ENCODE results near the gene ATOSB.
"Not testable (repeated sequence)": the region's sequence is repeated elsewhere in the genome, so short reads cannot be mapped to it uniquely, and the experiment has no call there.

ATOSB gene

DNA sequence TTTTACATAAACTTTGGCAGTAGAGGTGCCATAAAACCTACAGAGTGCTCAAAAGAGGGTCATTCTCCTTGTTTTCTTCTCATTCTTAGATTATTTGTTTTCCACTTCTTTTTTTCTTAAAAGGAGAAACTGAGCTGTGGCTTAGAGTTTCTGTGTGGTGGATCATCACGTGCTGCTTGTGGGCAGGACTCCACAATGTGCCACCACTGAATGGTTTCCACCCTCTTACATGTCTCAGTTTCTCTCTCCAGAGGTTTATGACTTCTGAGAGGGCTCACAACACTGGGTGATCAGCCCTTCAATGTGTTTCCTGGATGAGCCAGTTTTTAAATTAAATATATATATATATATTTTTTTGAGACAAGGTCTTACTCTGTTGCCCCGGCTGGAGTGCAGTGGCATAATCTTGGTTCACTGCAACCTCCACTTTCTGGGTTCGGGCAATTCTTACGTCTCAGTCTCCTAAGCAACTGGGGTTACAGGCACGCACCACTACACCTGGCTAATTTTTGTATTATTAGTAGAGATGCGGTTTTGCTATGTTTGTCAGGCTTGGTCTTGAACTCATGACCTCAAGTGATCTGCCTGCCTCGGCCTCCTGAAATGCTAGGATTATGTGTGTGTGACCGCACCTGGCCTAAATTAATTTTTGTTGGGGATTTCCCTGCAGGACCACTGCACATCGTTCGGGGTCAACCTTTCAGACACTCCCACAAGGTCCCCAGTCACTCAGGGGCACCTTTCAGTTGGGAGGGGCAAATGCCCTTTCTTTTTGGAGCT is 43.0 kb upstream of the ATOSB start:
- Histone ChIP-seq H3K4me1 (peaks cover 4% of the 10 kb centered on the region; the same call in 1 of the 2 replicates), H3K4me3 (ENCODE audit: low read depth, low read length) (no peak overlapping the region), H3K9me3 (no peaks in the 10 kb centered on the region), H3K36me3 (no peaks in the 10 kb centered on the region), H3K27me3 (0 out of 2 replicates have a peak, but pooled peaks cover under 1% of the 10 kb centered on the region)
- no peak for TF ChIP-seq CTCF (IDR thresholded peaks at IDR 0.05; ENCODE audit: low read depth, low read length)
- no peak for DNase-seq

- not testable (repeated sequence) for DNase-seq; H3K4me1 ChIP-seq; H3K9me3 ChIP-seq; H3K36me3 ChIP-seq; H3K4me3 ChIP-seq (ENCODE audit: low read depth, low read length); H3K27me3 ChIP-seq
These were observed 42.2 kb upstream of the ATOSB start for GRCh38 chr9:35157836-35158235.

DNA sequence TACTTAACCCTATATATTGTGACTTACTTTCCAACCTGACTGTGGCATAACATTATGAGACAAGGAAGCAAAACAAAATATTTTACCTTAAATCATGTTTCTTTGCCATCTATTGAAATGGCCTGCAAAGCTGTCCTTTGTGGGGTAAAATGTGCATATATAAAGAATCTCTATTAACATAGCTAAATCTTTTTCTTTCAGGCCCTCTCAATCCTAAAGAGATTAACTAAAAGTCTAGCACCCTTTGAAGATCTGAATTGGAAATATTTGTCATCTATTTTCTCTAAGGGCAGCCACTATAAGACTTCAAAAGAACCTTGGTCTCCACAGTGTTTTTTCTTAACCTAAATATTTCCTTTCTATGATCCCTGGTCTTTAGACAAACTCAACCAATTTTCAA is 41.1 kb upstream of the ATOSB start:
- no peak for DNase-seq
- no peak for TF ChIP-seq CTCF (IDR thresholded peaks at IDR 0.05; ENCODE audit: low read depth, low read length)
- Histone ChIP-seq H3K36me3 (no peaks in the 10 kb centered on the region), H3K4me3 (ENCODE audit: low read depth, low read length) (no peak overlapping the region), H3K4me1 (peaks cover 4% of the 10 kb centered on the region; the same call in 1 of the 2 replicates), H3K9me3 (no peaks in the 10 kb centered on the region), H3K27me3 (0 out of 2 replicates have a peak, but pooled peaks cover 2% of the 10 kb centered on the region)

DNA sequence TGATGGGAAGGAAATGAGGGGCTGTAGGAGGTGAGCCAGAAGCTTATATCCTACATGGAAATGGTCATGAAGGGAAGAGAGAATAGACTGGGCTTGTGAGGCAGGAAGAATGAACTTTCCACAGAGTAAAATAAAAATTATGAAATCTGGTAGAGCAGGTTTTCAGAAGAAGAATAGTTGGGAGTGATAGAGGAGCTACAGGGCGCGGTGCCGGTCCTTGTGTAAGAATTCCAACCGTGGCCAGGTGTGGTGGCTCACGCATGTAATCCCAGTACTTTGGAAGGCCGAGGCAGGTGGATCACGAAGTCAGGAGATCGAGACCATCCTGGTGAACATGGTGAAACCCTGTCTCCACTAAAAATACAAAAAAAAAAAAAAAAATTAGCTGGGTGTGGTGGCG is 37.3 kb upstream of the ATOSB start:
- H3K9me3 ChIP-seq = no peaks in the 10 kb centered on the region
- H3K36me3 ChIP-seq = no peaks in the 10 kb centered on the region
- no peaks in the 10 kb centered on the region for H3K4me1 ChIP-seq
- TF ChIP-seq CTCF (IDR thresholded peaks at IDR 0.05; ENCODE audit: low read depth, low read length) = no peak
- H3K4me3 ChIP-seq (ENCODE audit: low read depth, low read length) = no peak overlapping the region
- no peak for DNase-seq
- H3K27me3 ChIP-seq = 0 out of 2 replicates have a peak, but pooled peaks cover 2% of the 10 kb centered on the region

DNA sequence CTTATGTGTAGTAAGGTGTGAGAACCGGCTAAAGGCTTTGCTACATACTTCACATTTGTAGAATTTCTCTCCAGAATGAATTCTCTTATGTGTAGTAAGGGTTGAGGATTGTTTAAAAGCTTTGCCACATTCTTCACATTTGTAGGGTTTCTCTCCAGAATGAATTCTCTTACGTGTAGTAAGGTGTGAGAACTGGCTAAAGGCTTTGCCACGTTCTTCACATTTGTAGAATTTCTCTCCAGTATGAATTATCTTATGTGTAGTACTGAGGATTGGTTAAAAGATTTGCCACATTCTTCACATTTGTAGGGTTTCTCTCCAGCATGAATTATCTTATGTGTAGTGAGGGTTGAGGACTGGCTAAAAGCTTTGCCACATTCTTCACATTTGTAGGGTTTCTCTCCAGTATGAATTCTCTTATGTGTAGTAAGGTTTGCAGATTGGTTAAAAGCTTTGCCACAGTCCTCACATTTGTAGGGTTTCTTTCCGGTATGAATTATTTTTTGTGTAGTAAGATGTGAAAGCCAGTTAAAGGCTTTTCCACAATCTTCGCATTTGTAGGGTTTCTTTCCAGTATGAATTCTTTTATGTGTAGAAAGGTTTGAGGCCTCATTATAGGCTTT is 32.4 kb upstream of the ATOSB start:
- not testable (repeated sequence) for H3K9me3 ChIP-seq; H3K36me3 ChIP-seq; H3K4me3 ChIP-seq (ENCODE audit: low read depth, low read length)

DNA sequence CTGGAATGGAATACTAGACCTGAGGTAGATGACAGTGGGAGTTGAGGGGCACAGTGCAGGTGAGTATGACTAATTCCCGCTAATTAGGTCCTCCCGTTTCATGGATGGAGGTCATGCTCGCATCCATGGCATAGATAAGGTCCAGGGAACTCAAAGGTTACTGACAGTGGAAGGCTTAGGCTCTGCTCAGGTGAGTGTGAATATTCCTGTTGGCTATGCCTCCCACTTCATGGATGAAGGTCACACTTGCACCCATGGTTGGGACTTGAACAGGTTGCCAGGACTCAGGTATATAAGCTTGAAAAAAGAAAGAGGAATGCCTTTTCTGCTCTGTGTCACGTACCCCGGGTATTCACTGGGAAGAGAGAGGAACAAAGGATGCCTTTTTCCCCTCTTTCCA is 26.4 kb upstream of the ATOSB start:
- no peak overlapping the region for H3K4me3 ChIP-seq (ENCODE audit: low read depth, low read length)
- H3K36me3 ChIP-seq = no peaks in the 10 kb centered on the region
- H3K27me3 ChIP-seq = no peaks in the 10 kb centered on the region
- no peak for DNase-seq
- H3K9me3 ChIP-seq = no peaks in the 10 kb centered on the region; the same call in 1 of the 2 replicates
- no peaks in the 10 kb centered on the region for H3K4me1 ChIP-seq
- TF ChIP-seq CTCF (IDR thresholded peaks at IDR 0.05; ENCODE audit: low read depth, low read length) = no peak

More for the DNA sequence above, 32.4 kb upstream of the ATOSB start:
- H3K4me1 ChIP-seq, H3K27me3 ChIP-seq, DNase-seq: not testable (repeated sequence)

GRCh38 chr9:35140093-35140492 is 24.4 kb upstream of the ATOSB start:
- H3K4me3 ChIP-seq (ENCODE audit: low read depth, low read length) = no peak overlapping the region
- TF ChIP-seq CTCF (IDR thresholded peaks at IDR 0.05; ENCODE audit: low read depth, low read length) = no peak
- no peaks in the 10 kb centered on the region for H3K36me3 ChIP-seq
- no peaks in the 10 kb centered on the region; the same call in 1 of the 2 replicates for H3K9me3 ChIP-seq
- no peaks in the 10 kb centered on the region for H3K27me3 ChIP-seq
- no peaks in the 10 kb centered on the region for H3K4me1 ChIP-seq
- DNase-seq = no peak
